Astrocyte (in vitro differentiated cells and primary cell): ENCODE data around the gene RNU5B-1. TPM values are rescaled to one million over a fixed set of nuclear protein-coding genes. Genes with fewer than 3 reads are reported as not detected.

Experiments
- DNase-seq: peaks from one replicate; pipeline ENCODE4 v3.0.0-alpha.2; 2010; ENCODE audit warnings: low read depth
- FAIRE-seq: peaks from 2 replicates; lab custom pipeline; 2011; peaks lifted over from hg19 to GRCh38; lab: Jason Lieb, UNC
- H2AFZ ChIP-seq: 2 replicates; pipeline ENCODE4 v1.6.0; 2012; ENCODE audit warnings: low read depth, low read length, inconsistent platforms
- H3K27ac ChIP-seq: 2 replicates; pipeline ENCODE4 v1.5.1; 2011; ENCODE audit warnings: low read depth, low read length, inconsistent platforms
- H3K27me3 ChIP-seq: 2 replicates; pipeline ENCODE4 v1.6.0; 2011; ENCODE audit warnings: low read length, inconsistent platforms; ENCODE audit not compliant: insufficient read depth
- H3K36me3 ChIP-seq: 2 replicates; pipeline ENCODE4 v1.5.1; 2011; ENCODE audit warnings: low read length, inconsistent platforms; ENCODE audit not compliant: insufficient read depth
- H3K4me1 ChIP-seq: 2 replicates; pipeline ENCODE4 v1.5.1; 2011; ENCODE audit warnings: low read length, inconsistent platforms; ENCODE audit not compliant: insufficient read depth
- H3K4me2 ChIP-seq: 2 replicates; pipeline ENCODE4 v1.6.0; 2012; ENCODE audit warnings: low read length, inconsistent platforms
- H3K4me3 ChIP-seq: 2 replicates; pipeline ENCODE4 v1.5.1; 2011; ENCODE audit warnings: low read depth, mild to moderate bottlenecking, low read length, inconsistent platforms; ENCODE audit not compliant: insufficient read depth
- H3K79me2 ChIP-seq: 2 replicates; pipeline ENCODE4 v1.6.0; 2012; ENCODE audit warnings: mild to moderate bottlenecking, low read length, inconsistent platforms; ENCODE audit not compliant: insufficient read depth
- H3K9ac ChIP-seq: 2 replicates; pipeline ENCODE4 v1.6.0; 2012; ENCODE audit warnings: mild to moderate bottlenecking, low read length, inconsistent platforms
- H3K9me3 ChIP-seq: 2 replicates; pipeline ENCODE4 v1.5.1; 2012; ENCODE audit warnings: low read depth, mild to moderate bottlenecking, low read length, inconsistent platforms; ENCODE audit not compliant: insufficient read depth
- H4K20me1 ChIP-seq: 2 replicates; pipeline ENCODE4 v1.6.0; 2012; ENCODE audit warnings: low read length, inconsistent platforms; ENCODE audit not compliant: insufficient read depth
- H3K27ac Mint-ChIP-seq: one replicate; pipeline ENCODE4 v1.8.0; 2021; ENCODE audit warnings: mild to moderate bottlenecking, mixed read lengths; ENCODE audit not compliant: unreplicated experiment
- H3K27me3 Mint-ChIP-seq: one replicate; pipeline ENCODE4 v1.8.0; 2021; ENCODE audit warnings: low read depth, mixed read lengths; ENCODE audit not compliant: unreplicated experiment
- H3K36me3 Mint-ChIP-seq: one replicate; pipeline ENCODE4 v1.8.0; 2021; ENCODE audit warnings: low read depth, mixed read lengths; ENCODE audit not compliant: unreplicated experiment
- H3K4me1 Mint-ChIP-seq: one replicate; pipeline ENCODE4 v1.8.0; 2021; ENCODE audit warnings: low read depth, mixed read lengths; ENCODE audit not compliant: unreplicated experiment
- H3K4me3 Mint-ChIP-seq: one replicate; pipeline ENCODE4 v1.8.0; 2021; ENCODE audit warnings: mild to moderate bottlenecking, moderate library complexity, mixed read lengths; ENCODE audit not compliant: unreplicated experiment
- H3K9me3 Mint-ChIP-seq: one replicate; pipeline ENCODE4 v1.8.0; 2021; ENCODE audit warnings: mild to moderate bottlenecking, mixed read lengths; ENCODE audit not compliant: unreplicated experiment
- EZH2 ChIP-seq: IDR thresholded peaks from 2 replicates; pipeline ENCODE4 v1.6.1; 2012; ENCODE audit warnings: mild to moderate bottlenecking, low read length, inconsistent platforms; ENCODE audit not compliant: insufficient read depth
- total RNA-seq: library from RNA; stranded (reverse); gene quantifications from 2 replicates; pipeline ENCODE4 v1.2.1, GENCODE V29; 2021
- TF ChIP-seq, protein P1 (sequence below): IDR thresholded peaks from 2 replicates; pipeline ENCODE4 v1.5.1; 2011; ENCODE audit warnings: low read depth, mild to moderate bottlenecking, inconsistent platforms, low read length, moderate library complexity; ENCODE audit not compliant: insufficient read depth

Gene RNU5B-1
- total RNA-seq, 1 donor from 2014 or later = 11.7 TPM

DNA sequence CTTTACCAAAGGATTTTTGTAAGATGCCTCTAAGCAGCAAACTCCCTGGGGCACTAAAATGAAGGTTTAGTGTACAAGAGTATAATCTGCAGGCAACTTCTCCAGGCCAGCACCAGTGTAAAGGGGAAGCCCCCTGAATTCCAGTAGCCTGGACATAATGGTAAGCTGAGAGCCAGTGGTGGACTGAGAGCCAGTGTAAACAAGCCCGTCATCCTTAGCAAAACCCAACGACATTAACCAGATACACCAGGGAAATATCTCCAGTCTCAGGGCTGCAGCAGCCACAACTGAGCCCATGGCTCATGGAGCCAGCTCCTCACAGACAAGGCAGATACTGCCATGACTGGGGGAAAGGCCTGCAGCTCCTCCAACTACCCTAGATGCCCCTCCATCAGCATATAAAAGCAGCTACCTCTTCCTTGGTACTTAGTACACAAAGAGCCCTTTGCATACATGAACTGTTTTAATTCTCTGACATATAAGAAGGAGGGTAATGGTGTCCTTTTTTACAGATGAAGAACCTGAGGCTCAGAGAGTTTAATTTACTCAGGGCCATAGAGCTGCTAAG, 39.5 kb upstream of the RNU5B-1 start:
- Histone ChIP-seq H4K20me1 (no peaks in the 10 kb centered on the region), H3K4me2 (no peak overlapping the region), H3K36me3 (no peaks in the 10 kb centered on the region), H3K27me3 (no peaks in the 10 kb centered on the region), H3K79me2 (no peaks in the 10 kb centered on the region), H3K4me1 (no peaks in the 10 kb centered on the region), H3K4me3 (no peak overlapping the region), H3K9ac (no peak overlapping the region), H2AFZ (no peak overlapping the region), H3K27ac (no peak overlapping the region), H3K9me3 (no peaks in the 10 kb centered on the region)
- Mint-ChIP-seq H3K4me3 (no peak overlapping the region), H3K36me3 (peaks cover 10% of the 10 kb centered on the region), H3K4me1 (no peaks in the 10 kb centered on the region), H3K27ac (no peak overlapping the region), H3K9me3 (no peaks in the 10 kb centered on the region), H3K27me3 (peaks cover 3% of the 10 kb centered on the region)
- DNase-seq (no peak), FAIRE-seq (no peak)
- TF ChIP-seq EZH2 = no peak
- TF ChIP-seq, protein P1, sequence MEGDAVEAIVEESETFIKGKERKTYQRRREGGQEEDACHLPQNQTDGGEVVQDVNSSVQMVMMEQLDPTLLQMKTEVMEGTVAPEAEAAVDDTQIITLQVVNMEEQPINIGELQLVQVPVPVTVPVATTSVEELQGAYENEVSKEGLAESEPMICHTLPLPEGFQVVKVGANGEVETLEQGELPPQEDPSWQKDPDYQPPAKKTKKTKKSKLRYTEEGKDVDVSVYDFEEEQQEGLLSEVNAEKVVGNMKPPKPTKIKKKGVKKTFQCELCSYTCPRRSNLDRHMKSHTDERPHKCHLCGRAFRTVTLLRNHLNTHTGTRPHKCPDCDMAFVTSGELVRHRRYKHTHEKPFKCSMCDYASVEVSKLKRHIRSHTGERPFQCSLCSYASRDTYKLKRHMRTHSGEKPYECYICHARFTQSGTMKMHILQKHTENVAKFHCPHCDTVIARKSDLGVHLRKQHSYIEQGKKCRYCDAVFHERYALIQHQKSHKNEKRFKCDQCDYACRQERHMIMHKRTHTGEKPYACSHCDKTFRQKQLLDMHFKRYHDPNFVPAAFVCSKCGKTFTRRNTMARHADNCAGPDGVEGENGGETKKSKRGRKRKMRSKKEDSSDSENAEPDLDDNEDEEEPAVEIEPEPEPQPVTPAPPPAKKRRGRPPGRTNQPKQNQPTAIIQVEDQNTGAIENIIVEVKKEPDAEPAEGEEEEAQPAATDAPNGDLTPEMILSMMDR = no peak

DNA sequence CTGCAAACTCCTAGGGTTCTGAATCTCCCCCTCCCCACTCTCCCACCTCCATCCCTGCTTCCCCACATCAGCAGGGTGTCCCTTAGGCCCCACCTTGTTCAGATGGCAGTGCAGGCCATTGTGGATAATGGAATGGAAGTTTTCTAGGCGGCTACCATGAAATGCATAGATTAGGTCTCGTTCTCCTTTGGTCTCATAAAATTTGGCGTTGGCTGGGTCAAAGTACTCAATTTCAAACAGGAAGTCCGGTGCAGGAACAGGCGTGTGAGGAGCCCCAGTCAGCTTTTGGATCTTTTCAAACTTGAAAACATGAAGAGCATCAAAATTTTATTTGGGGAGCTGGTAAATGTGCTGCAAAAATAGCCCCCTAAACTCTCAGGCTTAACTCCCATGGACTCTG, 38.0 kb upstream of the RNU5B-1 start:
- no peaks in the 10 kb centered on the region for H3K4me1 Mint-ChIP-seq
- TF ChIP-seq, protein P1 = no peak
- TF ChIP-seq EZH2 = no peak
- FAIRE-seq = no peak

DNA sequence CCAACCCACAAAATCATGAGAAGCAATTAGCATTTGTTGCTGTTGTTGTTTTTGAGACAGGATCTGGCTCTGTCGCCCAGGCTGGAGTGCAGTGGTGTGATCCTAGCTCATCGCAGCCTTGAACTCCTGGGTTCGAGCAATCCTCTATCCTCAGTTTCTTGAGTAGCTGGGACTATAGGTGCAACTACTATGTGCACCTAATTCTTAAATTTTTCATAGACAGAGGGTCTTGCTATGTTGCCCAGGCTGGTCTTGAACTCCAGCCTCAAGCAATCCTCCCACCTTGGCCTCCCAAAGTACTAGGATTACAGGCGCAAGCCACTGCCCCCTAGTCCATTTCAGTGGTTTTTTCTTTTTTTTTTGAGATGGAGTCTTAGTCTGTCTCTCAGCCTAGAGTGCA, 36.1 kb upstream of the RNU5B-1 start:
- no peak overlapping the region for H3K27ac Mint-ChIP-seq
- FAIRE-seq = no peak
- H3K27me3 Mint-ChIP-seq = peaks cover 3% of the 10 kb centered on the region

More for the DNA sequence above, 38.0 kb upstream of the RNU5B-1 start:
- no peak overlapping the region for H3K4me2 ChIP-seq
- H3K9me3 Mint-ChIP-seq = no peaks in the 10 kb centered on the region
- H4K20me1 ChIP-seq = no peaks in the 10 kb centered on the region
- no peaks in the 10 kb centered on the region for H3K79me2 ChIP-seq
- H2AFZ ChIP-seq = no peak overlapping the region
- no peak overlapping the region for H3K9ac ChIP-seq
- no peaks in the 10 kb centered on the region for H3K9me3 ChIP-seq
- H3K4me3 Mint-ChIP-seq = no peak overlapping the region
- no peak overlapping the region for H3K4me3 ChIP-seq
- H3K27me3 Mint-ChIP-seq = peaks cover 3% of the 10 kb centered on the region
- no peak overlapping the region for H3K27ac ChIP-seq
- no peaks in the 10 kb centered on the region for H3K36me3 ChIP-seq
- H3K27ac Mint-ChIP-seq = no peak overlapping the region
- no peaks in the 10 kb centered on the region for H3K4me1 ChIP-seq
- no peak for DNase-seq
- no peaks in the 10 kb centered on the region for H3K27me3 ChIP-seq
- peaks cover 2% of the 10 kb centered on the region for H3K36me3 Mint-ChIP-seq

More for the DNA sequence above, 36.1 kb upstream of the RNU5B-1 start:
- H3K27ac ChIP-seq = no peak overlapping the region
- no peaks in the 10 kb centered on the region for H3K4me1 ChIP-seq
- Mint-ChIP-seq H3K9me3 (no peaks in the 10 kb centered on the region), H3K36me3 (no peaks in the 10 kb centered on the region), H3K4me3 (no peak overlapping the region), H3K4me1 (no peaks in the 10 kb centered on the region)
- H2AFZ ChIP-seq = no peak overlapping the region
- no peaks in the 10 kb centered on the region for H3K36me3 ChIP-seq
- DNase-seq = no peak
- TF ChIP-seq, protein P1 = no peak
- TF ChIP-seq EZH2 = no peak
- no peaks in the 10 kb centered on the region for H3K27me3 ChIP-seq
- no peak overlapping the region for H3K9ac ChIP-seq
- H3K4me2 ChIP-seq = no peak overlapping the region
- H3K4me3 ChIP-seq = no peak overlapping the region
- no peaks in the 10 kb centered on the region for H3K9me3 ChIP-seq
- H4K20me1 ChIP-seq = no peaks in the 10 kb centered on the region
- no peaks in the 10 kb centered on the region for H3K79me2 ChIP-seq
